Esophagus squamous epithelium (tissue), 5 donors: Measurements from ENCODE around the gene WDFY3. TPM values are rescaled to one million over a fixed set of nuclear protein-coding genes. Genes with fewer than 3 reads are reported as not detected.

Experiments
- DNase-seq: peaks from one replicate; lab custom pipeline; 2025; lab: John Stamatoyannopoulos, UW
- H3K27ac ChIP-seq, 4 donors: fragments of 200-600 bp; sonication (generic); one replicate each; pipeline ENCODE4 v1.5.1; 2016 to 2019; ENCODE audit warnings: mild to moderate bottlenecking in 1 of 4
- H3K27me3 ChIP-seq, 4 donors: fragments of 200-600 bp; sonication (generic); 1 replicate in 3 of 4; 2 replicates in 1 of 4; pipeline versions ENCODE4 v1.5.1 to v1.6.0; 2017 to 2021; ENCODE audit warnings: antibody characterized with exemption in 1 of 4
- H3K36me3 ChIP-seq, 3 donors: fragments of 200-600 bp; sonication (generic); one replicate each; pipeline ENCODE4 v1.5.1; 2016 to 2019
- H3K4me1 ChIP-seq, 3 donors: fragments of 200-600 bp; sonication (generic); one replicate each; pipeline ENCODE4 v1.5.1; 2017 to 2019
- H3K4me3 ChIP-seq, 4 donors: fragments of 200-600 bp; sonication (generic); 1 replicate in 3 of 4; 2 replicates in 1 of 4; pipeline ENCODE4 v1.5.1; 2016 to 2019; ENCODE audit warnings: mild to moderate bottlenecking in 2 of 4, moderate library complexity in 1 of 4
- H3K9me3 ChIP-seq, 3 donors: fragments of 200-600 bp; sonication (generic); one replicate each; pipeline ENCODE4 v1.5.1; 2016 to 2019
- CTCF ChIP-seq, 6 experiments: fragments of 450-650 bp in 4 of 6; fragments of 200-600 bp in 2 of 6; sonication (generic) in 2 of 6; IDR thresholded peaks; one replicate each; pipeline ENCODE4 v1.5.1; 2016 to 2019; ENCODE audit warnings: antibody characterized with exemption in 6 of 6, mild to moderate bottlenecking in 4 of 6, moderate library complexity in 4 of 6
- POLR2A ChIP-seq, 4 donors: fragments of 450-650 bp; IDR thresholded peaks; one replicate each; pipeline ENCODE4 v1.6.1; 2017; ENCODE audit warnings: antibody characterized with exemption in 4 of 4, mild to moderate bottlenecking in 4 of 4, moderate library complexity in 3 of 4
- WGBS, 2 donors: methylation state at CpG; one replicate each; pipeline ENCODE4 v1.1.5; 2018; 5-methylcytosine and 5-hydroxymethylcytosine counted together
- intact Hi-C: fragments of 100-400 bp; cut with DNase I; formaldehyde crosslinking; loops from one replicate; pipeline ENCODE4 v1.15.0; 2022
- total RNA-seq, 4 donors: library from RNA; depleted of rRNA; stranded (reverse); fragments of >200 nt; gene quantifications; one replicate each; pipeline ENCODE4 v1.1.0, GENCODE V29; 2016
- donor health status: DM: yes; HTN: yes; CAD: no.

The WDFY3 gene
- total RNA-seq, 4 donors from 2014 or later: 30.9 to 70.0 (median 42.2) TPM

- Histone ChIP-seq H3K4me1 (no peaks in the 10 kb centered on the region), H3K4me3 (no peak overlapping the region), H3K9me3 (peaks cover 0 to 8% (median 5%) of the 10 kb centered on the region in 3 donors), H3K27me3 (no peaks in the 10 kb centered on the region), H3K27ac (no peak overlapping the region), H3K36me3 (peaks cover 0 to 3% (median 0%) of the 10 kb centered on the region in 3 donors)
- WGBS, 2 donors: 79 to 88% methylated on average over 3 of the region's 3 CpGs
- intact Hi-C loops: no loop called here
- no peak for DNase-seq
- TF ChIP-seq POLR2A (IDR thresholded peaks at IDR 0.05) (no peak), CTCF (IDR thresholded peaks at IDR 0.05) (no peak)
Measured at GRCh38 chr4:84660606-84661005, 305.9 kb downstream of the WDFY3 start.

- Histone ChIP-seq H3K27ac (no peak overlapping the region), H3K36me3 (peaks cover 0 to 46% (median 3%) of the 10 kb centered on the region in 3 donors), H3K4me1 (peaks cover 0 to 4% (median 0%) of the 10 kb centered on the region in 3 donors), H3K9me3 (no peaks in the 10 kb centered on the region), H3K4me3 (no peak overlapping the region), H3K27me3 (no peaks in the 10 kb centered on the region)
- TF ChIP-seq POLR2A (IDR thresholded peaks at IDR 0.05) (no peak), CTCF (IDR thresholded peaks at IDR 0.05) (no peak)
- 94 to 95% methylated on average over 4 of the region's 4 CpGs for WGBS, 2 donors
- intact Hi-C loops: no loop called here
- DNase-seq: no peak
Measured at GRCh38 chr4:84652478-84652877, 314.0 kb downstream of the WDFY3 start.

- no peak overlapping the region for H3K27ac ChIP-seq
- intact Hi-C loops: no loop called here
- TF ChIP-seq CTCF (IDR thresholded peaks at IDR 0.05) (no peak), POLR2A (IDR thresholded peaks at IDR 0.05) (no peak)
- H3K36me3 ChIP-seq: peaks cover 0 to 49% (median 3%) of the 10 kb centered on the region in 3 donors
- peaks cover 0 to 4% (median 0%) of the 10 kb centered on the region in 3 donors for H3K4me1 ChIP-seq
- no peak for DNase-seq
- WGBS, 2 donors: 92 to 100% methylated on average over 1 of the region's 1 CpG
- H3K27me3 ChIP-seq: no peaks in the 10 kb centered on the region
- no peak overlapping the region for H3K4me3 ChIP-seq
- no peaks in the 10 kb centered on the region for H3K9me3 ChIP-seq
Measured at GRCh38 chr4:84651499-84651898, 315.0 kb downstream of the WDFY3 start.

GRCh38 chr4:84648863-84649647 is 317.4 kb downstream of the WDFY3 start:
- peaks cover 0 to 69% (median 3%) of the 10 kb centered on the region in 3 donors for H3K36me3 ChIP-seq
- no peak for DNase-seq
- H3K9me3 ChIP-seq: no peaks in the 10 kb centered on the region
- H3K27me3 ChIP-seq: no peaks in the 10 kb centered on the region
- no peak overlapping the region for H3K4me3 ChIP-seq
- intact Hi-C loops: no loop called here
- WGBS, 2 donors: 79 to 87% methylated on average over 8 to 9 of the region's 10 CpGs
- peaks cover 0 to 4% (median 0%) of the 10 kb centered on the region in 3 donors for H3K4me1 ChIP-seq
- TF ChIP-seq POLR2A (IDR thresholded peaks at IDR 0.05) (no peak), CTCF (IDR thresholded peaks at IDR 0.05) (no peak)
- H3K27ac ChIP-seq: no peak overlapping the region

- 62 to 67% methylated on average over 1 of the region's 1 CpG for WGBS, 2 donors
- Histone ChIP-seq H3K9me3 (no peaks in the 10 kb centered on the region), H3K36me3 (peaks cover 0 to 77% (median 3%) of the 10 kb centered on the region in 3 donors), H3K4me1 (peaks cover 0 to 4% (median 0%) of the 10 kb centered on the region in 3 donors), H3K27ac (no peak overlapping the region), H3K4me3 (no peak overlapping the region), H3K27me3 (no peaks in the 10 kb centered on the region)
- TF ChIP-seq CTCF (IDR thresholded peaks at IDR 0.05) (no peak), POLR2A (IDR thresholded peaks at IDR 0.05) (no peak)
- DNase-seq: no peak
- intact Hi-C loops: no loop called here
Measured at GRCh38 chr4:84648178-84648577, 318.3 kb downstream of the WDFY3 start.
